Measurements from ENCODE around the gene SORCS2.

DNA sequence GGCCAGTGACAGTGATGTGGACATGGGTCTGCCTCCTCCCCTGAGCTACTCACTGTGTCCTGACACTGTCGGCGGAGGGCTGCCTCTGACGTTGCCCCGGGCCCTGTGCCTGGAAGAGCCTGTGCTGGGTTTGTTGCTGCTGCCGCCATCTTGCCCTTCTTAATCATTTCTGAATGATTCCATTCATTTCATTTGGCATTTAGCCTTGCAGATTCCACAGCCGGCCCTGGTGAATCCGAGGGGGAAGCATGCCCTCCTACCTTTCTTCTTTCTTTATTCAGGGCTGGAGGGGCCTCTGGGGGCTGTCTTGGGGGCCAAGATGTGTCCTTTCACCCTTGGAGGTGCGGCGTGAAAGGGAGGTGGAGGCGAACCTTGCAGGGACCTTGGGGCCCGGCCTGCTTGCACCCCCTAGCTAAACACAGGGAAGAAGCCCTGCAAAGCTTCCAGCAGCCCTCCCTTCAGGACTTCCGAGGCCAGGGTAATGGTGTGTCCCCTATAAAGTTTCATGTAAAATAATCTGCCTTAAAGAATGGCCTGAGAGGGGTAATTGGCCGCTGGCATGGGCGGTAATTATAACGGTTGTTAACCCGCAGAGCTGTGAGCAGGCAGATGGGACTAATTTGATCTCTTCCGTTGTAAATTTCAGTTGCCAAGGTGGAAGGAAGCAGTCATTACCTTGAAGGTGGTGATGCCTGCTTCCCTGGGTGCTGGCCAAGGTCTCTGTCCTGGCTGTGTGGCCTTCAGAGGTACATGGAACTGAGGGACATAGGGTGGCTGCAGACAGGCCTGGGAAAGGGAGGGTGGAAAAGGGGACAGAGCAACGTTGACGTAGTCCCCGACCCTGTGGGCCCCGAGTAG, 150.1 kb downstream of the SORCS2 start:
- TF ChIP-seq ZBTB8A (tag by site-specific recombination; IDR thresholded peaks at IDR 0.05) (no peak), BCL11A (tag by site-specific recombination; IDR thresholded peaks at IDR 0.05; ENCODE audit: low read depth) (no peak), SP3 (tag by site-specific recombination; IDR thresholded peaks at IDR 0.05) (no peak), ZNF792 (tag by site-specific recombination; IDR thresholded peaks at IDR 0.05) (no peak), PRDM1 (tag by site-specific recombination; IDR thresholded peaks at IDR 0.05) (no peak), KLF8 (tag by site-specific recombination; IDR thresholded peaks at IDR 0.05) (no peak), ZBTB17 (tag by site-specific recombination; IDR thresholded peaks at IDR 0.05) (no peak), ZNF311 (tag by site-specific recombination; IDR thresholded peaks at IDR 0.05; ENCODE audit: borderline replicate concordance) (no peak), ZNF391 (tag by site-specific recombination; IDR thresholded peaks at IDR 0.05; ENCODE audit: borderline replicate concordance, low read depth) (no peak), ZNF23 (tag by site-specific recombination; IDR thresholded peaks at IDR 0.05; ENCODE audit: borderline replicate concordance) (no peak), ZNF843 (tag by site-specific recombination; IDR thresholded peaks at IDR 0.05) (no peak)
- TF ChIP-seq, protein P1, sequence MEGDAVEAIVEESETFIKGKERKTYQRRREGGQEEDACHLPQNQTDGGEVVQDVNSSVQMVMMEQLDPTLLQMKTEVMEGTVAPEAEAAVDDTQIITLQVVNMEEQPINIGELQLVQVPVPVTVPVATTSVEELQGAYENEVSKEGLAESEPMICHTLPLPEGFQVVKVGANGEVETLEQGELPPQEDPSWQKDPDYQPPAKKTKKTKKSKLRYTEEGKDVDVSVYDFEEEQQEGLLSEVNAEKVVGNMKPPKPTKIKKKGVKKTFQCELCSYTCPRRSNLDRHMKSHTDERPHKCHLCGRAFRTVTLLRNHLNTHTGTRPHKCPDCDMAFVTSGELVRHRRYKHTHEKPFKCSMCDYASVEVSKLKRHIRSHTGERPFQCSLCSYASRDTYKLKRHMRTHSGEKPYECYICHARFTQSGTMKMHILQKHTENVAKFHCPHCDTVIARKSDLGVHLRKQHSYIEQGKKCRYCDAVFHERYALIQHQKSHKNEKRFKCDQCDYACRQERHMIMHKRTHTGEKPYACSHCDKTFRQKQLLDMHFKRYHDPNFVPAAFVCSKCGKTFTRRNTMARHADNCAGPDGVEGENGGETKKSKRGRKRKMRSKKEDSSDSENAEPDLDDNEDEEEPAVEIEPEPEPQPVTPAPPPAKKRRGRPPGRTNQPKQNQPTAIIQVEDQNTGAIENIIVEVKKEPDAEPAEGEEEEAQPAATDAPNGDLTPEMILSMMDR (tag by site-specific recombination; IDR thresholded peaks at IDR 0.05) = no peak
- TF ChIP-seq, protein P2, sequence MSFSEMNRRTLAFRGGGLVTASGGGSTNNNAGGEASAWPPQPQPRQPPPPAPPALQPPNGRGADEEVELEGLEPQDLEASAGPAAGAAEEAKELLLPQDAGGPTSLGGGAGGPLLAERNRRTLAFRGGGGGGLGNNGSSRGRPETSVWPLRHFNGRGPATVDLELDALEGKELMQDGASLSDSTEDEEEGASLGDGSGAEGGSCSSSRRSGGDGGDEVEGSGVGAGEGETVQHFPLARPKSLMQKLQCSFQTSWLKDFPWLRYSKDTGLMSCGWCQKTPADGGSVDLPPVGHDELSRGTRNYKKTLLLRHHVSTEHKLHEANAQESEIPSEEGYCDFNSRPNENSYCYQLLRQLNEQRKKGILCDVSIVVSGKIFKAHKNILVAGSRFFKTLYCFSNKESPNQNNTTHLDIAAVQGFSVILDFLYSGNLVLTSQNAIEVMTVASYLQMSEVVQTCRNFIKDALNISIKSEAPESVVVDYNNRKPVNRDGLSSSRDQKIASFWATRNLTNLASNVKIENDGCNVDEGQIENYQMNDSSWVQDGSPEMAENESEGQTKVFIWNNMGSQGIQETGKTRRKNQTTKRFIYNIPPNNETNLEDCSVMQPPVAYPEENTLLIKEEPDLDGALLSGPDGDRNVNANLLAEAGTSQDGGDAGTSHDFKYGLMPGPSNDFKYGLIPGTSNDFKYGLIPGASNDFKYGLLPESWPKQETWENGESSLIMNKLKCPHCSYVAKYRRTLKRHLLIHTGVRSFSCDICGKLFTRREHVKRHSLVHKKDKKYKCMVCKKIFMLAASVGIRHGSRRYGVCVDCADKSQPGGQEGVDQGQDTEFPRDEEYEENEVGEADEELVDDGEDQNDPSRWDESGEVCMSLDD (tag by site-specific recombination; IDR thresholded peaks at IDR 0.05) = no peak
- TF ChIP-seq, protein P3, sequence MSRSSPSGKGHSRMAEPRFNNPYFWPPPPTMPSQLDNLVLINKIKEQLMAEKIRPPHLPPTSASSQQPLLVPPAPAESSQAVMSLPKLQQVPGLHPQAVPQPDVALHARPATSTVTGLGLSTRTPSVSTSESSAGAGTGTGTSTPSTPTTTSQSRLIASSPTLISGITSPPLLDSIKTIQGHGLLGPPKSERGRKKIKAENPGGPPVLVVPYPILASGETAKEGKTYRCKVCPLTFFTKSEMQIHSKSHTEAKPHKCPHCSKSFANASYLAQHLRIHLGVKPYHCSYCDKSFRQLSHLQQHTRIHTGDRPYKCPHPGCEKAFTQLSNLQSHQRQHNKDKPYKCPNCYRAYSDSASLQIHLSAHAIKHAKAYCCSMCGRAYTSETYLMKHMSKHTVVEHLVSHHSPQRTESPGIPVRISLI (tag by site-specific recombination; IDR thresholded peaks at IDR 0.05) = no peak

Data from HEK293 (cell line).